Activated naive CD4-positive, alpha-beta T cell treated with anti-CD3 and anti-CD28 coated beads, Interleukin-2, amount 10 ng/mL, durations not matched to agents 7 days and 5 days (primary cell): ENCODE measurements around the gene EPHA8.

ENCODE experiments used
- CTCF ChIA-PET: fragments of 350-600 bp; sonication (Branson Sonifier 250); formaldehyde crosslinking; loops from one replicate; lab custom pipeline; 2021; ENCODE audit warnings: antibody characterized with exemption; lab: Charles Lee
- DNase-seq: peaks from one replicate; pipeline ENCODE4 v3.0.0-alpha.2; 2020
- H3K27ac Mint-ChIP-seq: one replicate; pipeline ENCODE4 v1.8.0; 2021; ENCODE audit warnings: mild to moderate bottlenecking, moderate library complexity, mixed read lengths
- H3K27me3 Mint-ChIP-seq: one replicate; pipeline ENCODE4 v1.8.0; 2021; ENCODE audit warnings: mild to moderate bottlenecking, mixed read lengths
- H3K36me3 Mint-ChIP-seq: one replicate; pipeline ENCODE4 v1.8.0; 2021; ENCODE audit warnings: mixed read lengths
- H3K4me1 Mint-ChIP-seq: one replicate; pipeline ENCODE4 v1.8.0; 2021; ENCODE audit warnings: mixed read lengths
- H3K4me3 Mint-ChIP-seq: one replicate; pipeline ENCODE4 v1.8.0; 2021; ENCODE audit warnings: mild to moderate bottlenecking, moderate library complexity, mixed read lengths
- H3K9me3 Mint-ChIP-seq: one replicate; pipeline ENCODE4 v1.8.0; 2021; ENCODE audit warnings: mixed read lengths

The EPHA8 gene

DNA sequence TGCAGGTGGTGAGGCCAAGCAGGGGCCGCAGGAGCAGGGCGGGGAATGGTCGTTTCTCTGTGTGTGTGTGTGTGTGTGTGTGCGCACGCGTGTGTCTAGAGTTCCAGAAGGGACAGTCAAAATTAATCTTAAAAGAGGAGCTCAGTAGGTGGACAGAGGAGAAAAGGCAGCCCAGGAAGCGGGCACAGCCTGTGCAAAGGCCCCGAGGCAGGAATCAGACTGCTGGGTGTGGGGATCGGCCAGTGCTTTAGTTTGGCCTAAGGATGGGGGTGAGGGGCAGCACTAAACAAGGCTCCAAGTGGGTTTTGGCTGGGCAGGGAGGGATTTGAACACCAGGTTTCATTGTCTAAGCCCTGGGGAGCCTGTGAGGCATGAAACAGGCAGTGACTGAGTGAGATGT, 21.7 kb downstream of the EPHA8 start:
- CTCF ChIA-PET = no interaction called here
- no peak overlapping the region for H3K4me3 Mint-ChIP-seq
- peaks cover 2% of the 10 kb centered on the region for H3K9me3 Mint-ChIP-seq
- H3K27me3 Mint-ChIP-seq = peaks cover 3% of the 10 kb centered on the region
- no peak overlapping the region for H3K27ac Mint-ChIP-seq
- no peaks in the 10 kb centered on the region for H3K36me3 Mint-ChIP-seq
- DNase-seq = no peak
- no peaks in the 10 kb centered on the region for H3K4me1 Mint-ChIP-seq

GRCh38 chr1:22585471-22585870, 22.2 kb downstream of the EPHA8 start:
- no peak overlapping the region for H3K4me3 Mint-ChIP-seq
- DNase-seq = no peak
- H3K27ac Mint-ChIP-seq = no peak overlapping the region
- peaks cover under 1% of the 10 kb centered on the region for H3K9me3 Mint-ChIP-seq
- CTCF ChIA-PET = no interaction called here
- no peaks in the 10 kb centered on the region for H3K36me3 Mint-ChIP-seq
- peaks cover 3% of the 10 kb centered on the region for H3K27me3 Mint-ChIP-seq
- no peaks in the 10 kb centered on the region for H3K4me1 Mint-ChIP-seq

DNA sequence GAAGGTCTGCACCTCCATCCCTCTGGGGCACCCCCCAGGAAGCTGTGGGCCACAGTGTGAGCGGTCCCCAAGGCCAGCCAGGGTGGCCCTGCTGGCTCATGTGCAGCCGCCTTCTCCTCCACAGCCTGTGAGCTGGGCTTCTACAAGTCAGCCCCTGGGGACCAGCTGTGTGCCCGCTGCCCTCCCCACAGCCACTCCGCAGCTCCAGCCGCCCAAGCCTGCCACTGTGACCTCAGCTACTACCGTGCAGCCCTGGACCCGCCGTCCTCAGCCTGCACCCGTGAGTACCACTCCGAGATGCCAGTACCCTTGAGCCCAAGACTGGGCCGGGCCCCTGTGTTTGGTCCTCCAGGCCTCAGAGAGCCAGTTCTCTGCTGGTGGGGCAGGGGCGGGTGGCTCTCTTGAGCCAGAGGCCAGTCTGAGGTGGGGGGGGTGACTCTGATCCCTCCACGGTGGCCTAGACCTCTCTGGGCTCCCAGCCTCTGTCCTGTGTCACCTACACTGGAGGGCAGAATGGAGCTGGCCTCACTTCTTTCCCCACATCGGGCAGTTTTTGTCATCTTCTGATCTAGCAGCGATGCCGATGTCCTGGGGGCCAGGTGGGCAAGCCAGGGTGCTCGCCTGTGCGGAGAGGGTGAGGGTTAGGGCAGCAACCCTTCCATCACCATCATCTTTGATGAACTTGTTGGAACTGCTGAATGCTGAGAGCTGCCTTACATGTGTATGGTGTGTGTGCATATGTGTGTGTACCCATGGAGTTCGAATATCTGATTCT, 23.3 kb downstream of the EPHA8 start:
- H3K27ac Mint-ChIP-seq = no peak overlapping the region
- no peaks in the 10 kb centered on the region for H3K9me3 Mint-ChIP-seq
- CTCF ChIA-PET = no interaction called here
- H3K27me3 Mint-ChIP-seq = peaks cover 3% of the 10 kb centered on the region
- no peaks in the 10 kb centered on the region for H3K36me3 Mint-ChIP-seq
- no peak for DNase-seq
- no peaks in the 10 kb centered on the region for H3K4me1 Mint-ChIP-seq
- no peak overlapping the region for H3K4me3 Mint-ChIP-seq

DNA sequence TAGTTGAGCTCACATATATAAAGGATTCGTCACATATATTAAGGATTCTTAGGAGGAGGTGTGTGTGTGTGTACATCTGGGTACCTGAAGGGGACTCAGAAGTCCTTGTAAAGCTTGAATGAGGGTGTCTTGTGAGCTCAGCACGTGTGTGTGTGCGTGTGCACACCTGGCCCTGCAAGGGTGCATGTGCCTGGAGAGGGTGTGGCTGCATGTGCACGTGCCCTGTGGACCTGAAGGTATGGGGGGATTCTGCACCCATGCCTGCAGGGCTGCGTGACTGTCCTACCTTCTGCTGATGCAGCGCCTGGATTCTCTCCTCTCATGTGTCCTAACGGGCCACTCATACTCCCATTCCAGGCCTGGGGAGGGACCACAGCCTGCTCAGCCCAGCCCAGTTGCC, 24.0 kb downstream of the EPHA8 start:
- Mint-ChIP-seq H3K36me3 (no peaks in the 10 kb centered on the region), H3K4me3 (no peak overlapping the region), H3K27me3 (peaks cover 10% of the 10 kb centered on the region), H3K27ac (no peak overlapping the region), H3K9me3 (no peaks in the 10 kb centered on the region), H3K4me1 (no peaks in the 10 kb centered on the region)
- CTCF ChIA-PET = no interaction called here
- DNase-seq = no peak

DNA sequence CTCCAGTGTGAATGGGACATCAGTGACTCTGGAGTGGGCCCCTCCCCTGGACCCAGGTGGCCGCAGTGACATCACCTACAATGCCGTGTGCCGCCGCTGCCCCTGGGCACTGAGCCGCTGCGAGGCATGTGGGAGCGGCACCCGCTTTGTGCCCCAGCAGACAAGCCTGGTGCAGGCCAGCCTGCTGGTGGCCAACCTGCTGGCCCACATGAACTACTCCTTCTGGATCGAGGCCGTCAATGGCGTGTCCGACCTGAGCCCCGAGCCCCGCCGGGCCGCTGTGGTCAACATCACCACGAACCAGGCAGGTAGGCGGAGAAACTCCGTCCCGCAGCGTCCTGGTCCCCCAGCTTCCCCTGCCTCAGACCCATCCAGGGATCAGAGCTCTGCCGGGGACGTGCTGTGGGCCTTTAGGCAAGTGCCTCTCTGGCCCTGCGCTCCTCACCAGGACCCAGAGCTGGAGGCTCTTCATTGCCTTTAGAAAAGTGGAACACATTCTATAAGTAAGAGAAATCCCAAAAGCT, 25.7 kb downstream of the EPHA8 start:
- Mint-ChIP-seq H3K27ac (no peak overlapping the region), H3K4me1 (no peaks in the 10 kb centered on the region), H3K4me3 (no peak overlapping the region), H3K9me3 (no peaks in the 10 kb centered on the region), H3K27me3 (peaks cover 21% of the 10 kb centered on the region), H3K36me3 (no peaks in the 10 kb centered on the region)
- CTCF ChIA-PET = no interaction called here
- no peak for DNase-seq

DNA sequence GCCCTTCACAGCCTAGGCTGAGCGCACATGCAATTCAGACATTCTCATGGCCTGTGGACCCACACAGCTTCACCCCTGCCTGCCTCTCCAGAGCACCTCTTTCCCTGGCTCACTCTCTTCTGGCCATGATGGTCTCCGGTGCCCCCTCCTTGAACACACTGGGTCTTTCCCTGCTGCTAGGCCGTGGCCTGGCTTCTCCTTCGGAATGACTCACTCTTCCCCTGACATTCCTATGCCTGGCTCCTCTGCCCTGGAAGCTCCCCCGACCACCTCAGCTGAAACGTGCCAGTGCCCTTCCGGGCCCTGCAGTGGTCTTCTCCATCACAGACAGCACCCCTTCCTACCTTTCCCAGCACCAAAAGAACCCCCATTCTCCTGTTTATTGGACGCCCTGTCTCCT, 28.3 kb downstream of the EPHA8 start:
- H3K4me3 Mint-ChIP-seq = no peak overlapping the region
- CTCF ChIA-PET = no interaction called here
- H3K36me3 Mint-ChIP-seq = no peaks in the 10 kb centered on the region
- H3K27ac Mint-ChIP-seq = no peak overlapping the region
- DNase-seq = no peak
- H3K9me3 Mint-ChIP-seq = no peaks in the 10 kb centered on the region
- H3K27me3 Mint-ChIP-seq = peaks cover 24% of the 10 kb centered on the region
- no peaks in the 10 kb centered on the region for H3K4me1 Mint-ChIP-seq

- H3K4me1 Mint-ChIP-seq = no peaks in the 10 kb centered on the region
- H3K4me3 Mint-ChIP-seq = no peak overlapping the region
- no peaks in the 10 kb centered on the region for H3K9me3 Mint-ChIP-seq
- no peak overlapping the region for H3K27ac Mint-ChIP-seq
- H3K36me3 Mint-ChIP-seq = no peaks in the 10 kb centered on the region
- H3K27me3 Mint-ChIP-seq = peaks cover 24% of the 10 kb centered on the region
- CTCF ChIA-PET = no interaction called here
- no peak for DNase-seq
Observed at GRCh38 chr1:22592051-22592450, 28.8 kb downstream of the EPHA8 start.

- no peaks in the 10 kb centered on the region for H3K9me3 Mint-ChIP-seq
- H3K27me3 Mint-ChIP-seq = peaks cover 24% of the 10 kb centered on the region
- DNase-seq = no peak
- H3K36me3 Mint-ChIP-seq = no peaks in the 10 kb centered on the region
- CTCF ChIA-PET = no interaction called here
- no peaks in the 10 kb centered on the region for H3K4me1 Mint-ChIP-seq
- H3K27ac Mint-ChIP-seq = no peak overlapping the region
- H3K4me3 Mint-ChIP-seq = no peak overlapping the region
Observed at GRCh38 chr1:22592919-22593790, 29.9 kb downstream of the EPHA8 start.

DNA sequence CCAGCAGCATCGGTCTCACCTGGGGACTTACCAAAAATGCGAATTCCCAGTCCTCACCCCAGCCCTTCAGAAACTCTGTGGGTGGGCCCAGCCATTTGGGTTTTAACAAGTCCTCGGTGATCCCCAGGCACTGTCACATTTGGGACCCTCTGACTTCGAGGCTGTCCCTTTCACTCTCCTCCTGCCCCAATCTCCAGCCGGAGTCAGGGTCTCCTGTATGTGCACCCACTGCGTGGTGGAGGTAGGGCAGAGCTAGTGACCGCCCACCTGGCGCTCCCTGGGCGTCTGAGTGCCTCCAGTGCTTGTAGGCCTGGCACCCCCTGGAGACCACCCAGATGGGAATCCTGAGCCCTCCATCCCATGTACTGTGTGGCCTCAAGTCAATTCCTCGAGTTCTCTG, 31.1 kb downstream of the EPHA8 start:
- H3K27me3 Mint-ChIP-seq = peaks cover 24% of the 10 kb centered on the region
- H3K36me3 Mint-ChIP-seq = no peaks in the 10 kb centered on the region
- no peaks in the 10 kb centered on the region for H3K9me3 Mint-ChIP-seq
- no peak overlapping the region for H3K27ac Mint-ChIP-seq
- CTCF ChIA-PET = no interaction called here
- no peak for DNase-seq
- H3K4me3 Mint-ChIP-seq = no peak overlapping the region
- H3K4me1 Mint-ChIP-seq = no peaks in the 10 kb centered on the region

DNA sequence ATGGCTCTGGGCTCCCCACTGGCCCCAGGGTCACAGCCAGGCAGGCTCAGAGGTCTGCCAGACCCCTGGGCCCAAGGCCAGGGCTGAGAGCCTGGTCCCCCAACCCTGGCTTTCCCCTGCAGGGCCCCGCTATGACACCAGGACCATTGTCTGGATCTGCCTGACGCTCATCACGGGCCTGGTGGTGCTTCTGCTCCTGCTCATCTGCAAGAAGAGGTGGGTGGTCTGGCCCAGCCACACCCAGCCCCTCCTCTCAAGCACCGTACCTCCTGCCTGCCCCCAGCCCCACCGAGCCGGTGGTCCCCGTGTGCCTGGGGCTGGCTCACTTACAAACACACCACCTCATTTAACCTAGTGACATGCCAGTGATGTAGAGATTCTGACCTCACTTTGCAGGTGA, 31.8 kb downstream of the EPHA8 start:
- Mint-ChIP-seq H3K4me3 (no peak overlapping the region), H3K27ac (no peak overlapping the region), H3K36me3 (no peaks in the 10 kb centered on the region), H3K27me3 (peaks cover 24% of the 10 kb centered on the region), H3K9me3 (no peaks in the 10 kb centered on the region), H3K4me1 (no peaks in the 10 kb centered on the region)
- CTCF ChIA-PET = no interaction called here
- DNase-seq = no peak

DNA sequence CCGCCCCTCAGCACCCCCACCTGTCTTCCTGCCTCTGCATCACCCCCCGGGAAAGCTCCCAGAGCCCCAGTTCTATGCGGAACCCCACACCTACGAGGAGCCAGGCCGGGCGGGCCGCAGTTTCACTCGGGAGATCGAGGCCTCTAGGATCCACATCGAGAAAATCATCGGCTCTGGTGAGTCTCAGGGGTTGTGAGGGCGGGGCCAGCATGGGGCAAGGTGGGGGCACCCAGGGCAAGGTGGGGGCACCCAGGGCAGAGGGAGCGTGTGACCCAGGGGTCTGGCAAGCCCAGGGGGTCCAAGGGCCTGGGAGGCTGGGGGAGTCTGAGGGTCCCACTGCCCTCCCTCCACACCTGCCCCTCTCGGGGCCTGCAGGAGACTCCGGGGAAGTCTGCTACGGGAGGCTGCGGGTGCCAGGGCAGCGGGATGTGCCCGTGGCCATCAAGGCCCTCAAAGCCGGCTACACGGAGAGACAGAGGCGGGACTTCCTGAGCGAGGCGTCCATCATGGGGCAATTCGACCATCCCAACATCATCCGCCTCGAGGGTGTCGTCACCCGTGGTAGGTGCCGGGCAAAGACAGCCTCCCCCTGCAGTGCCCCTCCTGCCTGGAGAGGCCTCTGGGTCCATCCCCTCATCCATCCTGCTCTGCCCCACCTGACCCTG, 34.1 kb downstream of the EPHA8 start:
- CTCF ChIA-PET = no interaction called here
- no peak for DNase-seq
- H3K27ac Mint-ChIP-seq = no peak overlapping the region
- H3K4me3 Mint-ChIP-seq = no peak overlapping the region
- no peaks in the 10 kb centered on the region for H3K4me1 Mint-ChIP-seq
- peaks cover 16% of the 10 kb centered on the region for H3K27me3 Mint-ChIP-seq
- no peaks in the 10 kb centered on the region for H3K36me3 Mint-ChIP-seq
- no peaks in the 10 kb centered on the region for H3K9me3 Mint-ChIP-seq

DNA sequence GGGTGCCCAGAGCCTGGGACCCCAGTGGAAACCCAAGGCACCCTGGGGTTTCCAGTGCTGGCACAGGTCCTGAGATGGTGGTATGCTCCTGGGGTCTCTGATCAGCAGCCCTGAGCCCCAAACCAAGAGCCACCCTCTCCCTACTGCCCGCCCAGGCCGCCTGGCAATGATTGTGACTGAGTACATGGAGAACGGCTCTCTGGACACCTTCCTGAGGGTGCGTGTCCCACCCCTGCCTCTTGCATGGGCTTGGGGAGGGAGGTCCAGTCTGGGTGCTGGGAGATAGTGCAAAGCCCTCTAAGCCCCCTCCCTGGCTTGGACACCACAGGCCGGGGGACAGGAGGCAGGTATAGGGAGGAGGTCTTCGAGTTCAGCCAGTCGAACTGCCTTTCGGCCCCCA, 34.7 kb downstream of the EPHA8 start:
- no peak overlapping the region for H3K27ac Mint-ChIP-seq
- H3K4me3 Mint-ChIP-seq = no peak overlapping the region

DNA sequence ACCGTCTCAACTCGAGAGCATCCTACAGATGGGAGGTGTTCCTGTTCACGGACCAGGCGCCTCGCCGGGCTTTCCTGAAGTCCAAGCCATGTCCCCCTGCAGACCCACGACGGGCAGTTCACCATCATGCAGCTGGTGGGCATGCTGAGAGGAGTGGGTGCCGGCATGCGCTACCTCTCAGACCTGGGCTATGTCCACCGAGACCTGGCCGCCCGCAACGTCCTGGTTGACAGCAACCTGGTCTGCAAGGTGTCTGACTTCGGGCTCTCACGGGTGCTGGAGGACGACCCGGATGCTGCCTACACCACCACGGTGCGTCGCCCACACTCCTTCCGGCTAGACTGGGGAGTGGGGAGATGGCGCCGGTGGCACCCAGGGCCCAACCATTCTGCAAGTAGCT, 35.4 kb downstream of the EPHA8 start:
- Mint-ChIP-seq H3K9me3 (no peaks in the 10 kb centered on the region), H3K27me3 (peaks cover 9% of the 10 kb centered on the region)

More for the DNA sequence above, 34.7 kb downstream of the EPHA8 start:
- Mint-ChIP-seq H3K4me1 (no peaks in the 10 kb centered on the region), H3K27me3 (peaks cover 10% of the 10 kb centered on the region), H3K9me3 (no peaks in the 10 kb centered on the region), H3K36me3 (no peaks in the 10 kb centered on the region)
- CTCF ChIA-PET = no interaction called here
- DNase-seq = no peak

GRCh38 chr1:22600071-22600816, 37.0 kb downstream of the EPHA8 start:
- CTCF ChIA-PET = no interaction called here

More for the DNA sequence above, 35.4 kb downstream of the EPHA8 start:
- CTCF ChIA-PET = no interaction called here
- H3K4me3 Mint-ChIP-seq = no peak overlapping the region
- H3K27ac Mint-ChIP-seq = no peak overlapping the region
- no peaks in the 10 kb centered on the region for H3K4me1 Mint-ChIP-seq
- no peak for DNase-seq
- no peaks in the 10 kb centered on the region for H3K36me3 Mint-ChIP-seq

More at GRCh38 chr1:22600071-22600816, 37.0 kb downstream of the EPHA8 start:
- peaks cover 17% of the 10 kb centered on the region for H3K27me3 Mint-ChIP-seq
- no peak overlapping the region for H3K27ac Mint-ChIP-seq
- H3K9me3 Mint-ChIP-seq = no peaks in the 10 kb centered on the region
- no peaks in the 10 kb centered on the region for H3K4me1 Mint-ChIP-seq
- DNase-seq = no peak
- H3K36me3 Mint-ChIP-seq = no peaks in the 10 kb centered on the region
- no peak overlapping the region for H3K4me3 Mint-ChIP-seq
